Muscle layer of duodenum (tissue), 2 donors: ENCODE results near the gene CHD6.

Experiments used
- H3K27ac ChIP-seq: one replicate; pipeline ENCODE4 v1.7.0; 2013; ENCODE audit warnings: mild to moderate bottlenecking, low read length
- H3K27me3 ChIP-seq: one replicate; pipeline ENCODE4 v1.7.0; 2013; ENCODE audit warnings: low read depth, mild to moderate bottlenecking, control low read depth, low read length
- H3K36me3 ChIP-seq, 2 donors: one replicate each; pipeline ENCODE4 v1.7.0; 2013; ENCODE audit warnings: low read length in 2 of 2, control low read depth in 1 of 2, mild to moderate bottlenecking in 1 of 2; ENCODE audit not compliant: insufficient read depth in 2 of 2, control insufficient read depth in 1 of 2
- H3K4me1 ChIP-seq, 2 donors: one replicate each; pipeline ENCODE4 v1.7.0; 2013; ENCODE audit warnings: low read length in 2 of 2, mild to moderate bottlenecking in 2 of 2, control low read depth in 1 of 2, moderate library complexity in 1 of 2; ENCODE audit not compliant: insufficient read depth in 2 of 2, control insufficient read depth in 1 of 2
- H3K4me3 ChIP-seq, 2 donors: one replicate each; pipeline ENCODE4 v1.7.0; 2013; ENCODE audit warnings: low read length in 2 of 2, low read depth in 1 of 2, mild to moderate bottlenecking in 1 of 2
- H3K9me3 ChIP-seq, 2 donors: one replicate each; pipeline ENCODE4 v1.7.0; 2013; ENCODE audit warnings: low read length in 2 of 2, control low read depth in 1 of 2, mild to moderate bottlenecking in 1 of 2; ENCODE audit not compliant: control insufficient read depth in 1 of 2
- donor health status: healthy.

The CHD6 gene

GRCh38 chr20:41512624-41513023 is 105.6 kb downstream of the CHD6 start:
- peaks cover 18 to 36% of the 10 kb centered on the region in 2 donors for H3K4me1 ChIP-seq
- H3K36me3 ChIP-seq = peaks cover 9 to 12% of the 10 kb centered on the region in 2 donors
- H3K4me3 ChIP-seq = no peak overlapping the region
- no peaks in the 10 kb centered on the region for H3K9me3 ChIP-seq
- H3K27me3 ChIP-seq = no peaks in the 10 kb centered on the region
- H3K27ac ChIP-seq = no peak overlapping the region

GRCh38 chr20:41510847-41511450 is 107.2 kb downstream of the CHD6 start:
- Histone ChIP-seq H3K36me3 (peaks cover 9 to 12% of the 10 kb centered on the region in 2 donors), H3K27me3 (no peaks in the 10 kb centered on the region), H3K4me3 (no peak overlapping the region), H3K27ac (no peak overlapping the region), H3K4me1 (peaks cover 18 to 42% of the 10 kb centered on the region in 2 donors), H3K9me3 (no peaks in the 10 kb centered on the region)

GRCh38 chr20:41510224-41510623 is 108.0 kb downstream of the CHD6 start:
- H3K36me3 ChIP-seq = peaks cover 9 to 12% of the 10 kb centered on the region in 2 donors
- peak overlapping the region; percentile 40 for H3K27ac ChIP-seq
- H3K4me1 ChIP-seq = peaks cover 18 to 42% of the 10 kb centered on the region in 2 donors
- no peak overlapping the region for H3K4me3 ChIP-seq
- H3K9me3 ChIP-seq = no peaks in the 10 kb centered on the region
- H3K27me3 ChIP-seq = no peaks in the 10 kb centered on the region

GRCh38 chr20:41509316-41510200 is 108.6 kb downstream of the CHD6 start:
- peak overlapping the region; percentile 40 for H3K27ac ChIP-seq
- H3K9me3 ChIP-seq = no peaks in the 10 kb centered on the region
- peaks cover 12 to 18% of the 10 kb centered on the region in 2 donors for H3K36me3 ChIP-seq
- no peak overlapping the region for H3K4me3 ChIP-seq
- H3K4me1 ChIP-seq = peaks cover 18 to 42% of the 10 kb centered on the region in 2 donors
- no peaks in the 10 kb centered on the region for H3K27me3 ChIP-seq

- Histone ChIP-seq H3K36me3 (peaks cover 12 to 18% of the 10 kb centered on the region in 2 donors), H3K4me3 (no peak overlapping the region), H3K9me3 (no peaks in the 10 kb centered on the region), H3K27me3 (no peaks in the 10 kb centered on the region), H3K4me1 (peaks cover 18 to 42% of the 10 kb centered on the region in 2 donors), H3K27ac (peak overlapping the region; percentile 39)
Measured at GRCh38 chr20:41508335-41508734, 109.8 kb downstream of the CHD6 start.

- H3K9me3 ChIP-seq = no peaks in the 10 kb centered on the region
- peak overlapping the region; percentile 39 for H3K27ac ChIP-seq
- peaks cover 18 to 42% of the 10 kb centered on the region in 2 donors for H3K4me1 ChIP-seq
Measured at GRCh38 chr20:41507851-41508250, 110.3 kb downstream of the CHD6 start.

GRCh38 chr20:41507436-41507835 is 110.7 kb downstream of the CHD6 start:
- Histone ChIP-seq H3K4me1 (peaks cover 18 to 42% of the 10 kb centered on the region in 2 donors), H3K9me3 (no peaks in the 10 kb centered on the region)

More at GRCh38 chr20:41507851-41508250, 110.3 kb downstream of the CHD6 start:
- Histone ChIP-seq H3K4me3 (no peak overlapping the region), H3K36me3 (peaks cover 12 to 16% of the 10 kb centered on the region in 2 donors), H3K27me3 (no peaks in the 10 kb centered on the region)

GRCh38 chr20:41506192-41506915 is 111.8 kb downstream of the CHD6 start:
- H3K36me3 ChIP-seq = peaks cover 4 to 6% of the 10 kb centered on the region in 2 donors
- no peaks in the 10 kb centered on the region for H3K9me3 ChIP-seq
- H3K4me1 ChIP-seq = peaks cover 18 to 39% of the 10 kb centered on the region in 2 donors
- no peaks in the 10 kb centered on the region for H3K27me3 ChIP-seq
- H3K27ac ChIP-seq = no peak overlapping the region
- H3K4me3 ChIP-seq = no peak overlapping the region

More at GRCh38 chr20:41507436-41507835, 110.7 kb downstream of the CHD6 start:
- Histone ChIP-seq H3K27me3 (no peaks in the 10 kb centered on the region), H3K27ac (no peak overlapping the region), H3K4me3 (no peak overlapping the region), H3K36me3 (peaks cover 7 to 12% of the 10 kb centered on the region in 2 donors)

GRCh38 chr20:41505184-41505583 is 113.0 kb downstream of the CHD6 start:
- Histone ChIP-seq H3K4me1 (peaks cover 10 to 36% of the 10 kb centered on the region in 2 donors), H3K36me3 (peaks cover 4 to 6% of the 10 kb centered on the region in 2 donors), H3K27ac (no peak overlapping the region), H3K4me3 (no peak overlapping the region), H3K9me3 (no peaks in the 10 kb centered on the region), H3K27me3 (no peaks in the 10 kb centered on the region)

GRCh38 chr20:41501376-41501775 is 116.8 kb downstream of the CHD6 start:
- Histone ChIP-seq H3K9me3 (no peaks in the 10 kb centered on the region), H3K27me3 (no peaks in the 10 kb centered on the region), H3K36me3 (peaks cover 20 to 24% of the 10 kb centered on the region in 2 donors), H3K27ac (no peak overlapping the region), H3K4me3 (no peak overlapping the region), H3K4me1 (peaks cover 0 to 13% of the 10 kb centered on the region in 2 donors)
